ENCODE results near the gene WDHD1. TPM values are rescaled to one million over a fixed set of nuclear protein-coding genes. Genes with fewer than 3 reads are reported as not detected.
"Not testable (repeated sequence)": the region's sequence is repeated elsewhere in the genome, so short reads cannot be mapped to it uniquely, and the experiment has no call there.

The WDHD1 gene
- total RNA-seq, 6 donors from 2014 or later = 1.0 to 5.0 (median 2.6) TPM

GRCh38 chr14:55038708-55039107, 11.8 kb upstream of the WDHD1 start:
- Histone ChIP-seq H3K27me3 (no peaks in the 10 kb centered on the region), H3K9me3 (no peaks in the 10 kb centered on the region), H3K4me3 (no peak overlapping the region), H3K36me3 (peaks cover 8 to 34% (median 22%) of the 10 kb centered on the region in 4 donors), H3K27ac (no peak overlapping the region), H3K4me1 (no peaks in the 10 kb centered on the region)
- DNase-seq (no peak), ATAC-seq (ENCODE audit: low FRiP score in 2 of 2) (no peak)
- no peak for TF ChIP-seq POLR2AphosphoS5 (IDR thresholded peaks at IDR 0.05)

- DNase-seq; H3K4me1 ChIP-seq; ATAC-seq (ENCODE audit: low FRiP score in 2 of 2); H3K4me3 ChIP-seq; H3K27ac ChIP-seq; H3K27me3 ChIP-seq; H3K9me3 ChIP-seq: not testable (repeated sequence)
- peaks cover 8 to 27% (median 18%) of the 10 kb centered on the region in 4 donors for H3K36me3 ChIP-seq
Observed at GRCh38 chr14:55037995-55038394, 11.1 kb upstream of the WDHD1 start.

- H3K27me3 ChIP-seq = no peaks in the 10 kb centered on the region
- TF ChIP-seq POLR2A (IDR thresholded peaks at IDR 0.05) (no peak), EP300 (IDR thresholded peaks at IDR 0.05) (no peak), POLR2AphosphoS5 (IDR thresholded peaks at IDR 0.05) (no peak)
- TF ChIP-seq, protein P1, sequence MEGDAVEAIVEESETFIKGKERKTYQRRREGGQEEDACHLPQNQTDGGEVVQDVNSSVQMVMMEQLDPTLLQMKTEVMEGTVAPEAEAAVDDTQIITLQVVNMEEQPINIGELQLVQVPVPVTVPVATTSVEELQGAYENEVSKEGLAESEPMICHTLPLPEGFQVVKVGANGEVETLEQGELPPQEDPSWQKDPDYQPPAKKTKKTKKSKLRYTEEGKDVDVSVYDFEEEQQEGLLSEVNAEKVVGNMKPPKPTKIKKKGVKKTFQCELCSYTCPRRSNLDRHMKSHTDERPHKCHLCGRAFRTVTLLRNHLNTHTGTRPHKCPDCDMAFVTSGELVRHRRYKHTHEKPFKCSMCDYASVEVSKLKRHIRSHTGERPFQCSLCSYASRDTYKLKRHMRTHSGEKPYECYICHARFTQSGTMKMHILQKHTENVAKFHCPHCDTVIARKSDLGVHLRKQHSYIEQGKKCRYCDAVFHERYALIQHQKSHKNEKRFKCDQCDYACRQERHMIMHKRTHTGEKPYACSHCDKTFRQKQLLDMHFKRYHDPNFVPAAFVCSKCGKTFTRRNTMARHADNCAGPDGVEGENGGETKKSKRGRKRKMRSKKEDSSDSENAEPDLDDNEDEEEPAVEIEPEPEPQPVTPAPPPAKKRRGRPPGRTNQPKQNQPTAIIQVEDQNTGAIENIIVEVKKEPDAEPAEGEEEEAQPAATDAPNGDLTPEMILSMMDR (IDR thresholded peaks at IDR 0.05) = no peak
- peak overlapping the region in 1 of 4 donors; percentile 10 for H3K27ac ChIP-seq
- peaks cover 15 to 33% (median 17%) of the 10 kb centered on the region in 4 donors for H3K4me1 ChIP-seq
- 17 to 35% methylated on average over 2 of the region's 2 CpGs for WGBS, 2 donors
- H3K36me3 ChIP-seq = peaks cover 5 to 14% (median 9%) of the 10 kb centered on the region in 4 donors
- DNase-seq (no peak), ATAC-seq (ENCODE audit: low FRiP score in 2 of 2) (no peak)
- no peak overlapping the region for H3K4me3 ChIP-seq
- no peaks in the 10 kb centered on the region for H3K9me3 ChIP-seq
Observed at GRCh38 chr14:55031190-55031589, 4.3 kb upstream of the WDHD1 start.

DNA sequence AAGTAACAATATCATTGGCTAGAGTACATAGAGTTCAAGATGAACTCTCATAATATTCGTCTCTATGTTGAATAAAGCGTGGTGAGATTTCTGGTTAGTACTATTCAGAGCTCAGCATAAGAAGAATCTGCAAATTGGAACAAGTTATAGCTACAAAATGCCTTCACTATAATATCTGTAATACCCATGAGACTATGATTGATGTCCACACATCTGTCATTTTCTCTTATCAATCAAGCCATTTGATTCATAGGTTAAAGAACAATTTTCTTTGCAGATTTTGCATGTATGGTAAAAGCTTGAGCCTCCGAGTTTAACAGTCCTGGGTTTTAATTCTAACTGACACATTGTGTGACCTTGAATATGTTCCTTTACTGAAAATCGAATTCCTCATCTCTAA, 1.6 kb upstream of the WDHD1 start:
- Histone ChIP-seq H3K27ac (no peak overlapping the region), H3K27me3 (no peaks in the 10 kb centered on the region), H3K4me1 (peaks cover 17 to 41% (median 21%) of the 10 kb centered on the region in 4 donors), H3K36me3 (peaks cover 0 to 4% (median 0%) of the 10 kb centered on the region in 4 donors), H3K4me3 (peak overlapping the region in 2 of 4 donors; percentile 80 to 90), H3K9me3 (no peaks in the 10 kb centered on the region)
- 69 to 75% methylated on average over 4 of the region's 4 CpGs for WGBS, 2 donors
- TF ChIP-seq EP300 (IDR thresholded peaks at IDR 0.05) (no peak), POLR2A (IDR thresholded peaks at IDR 0.05) (no peak), POLR2AphosphoS5 (IDR thresholded peaks at IDR 0.05) (no peak)
- TF ChIP-seq, protein P1 (IDR thresholded peaks at IDR 0.05) = no peak
- DNase-seq (no peak), ATAC-seq (ENCODE audit: low FRiP score in 2 of 2) (no peak)

GRCh38 chr14:55028066-55028465, 1.2 kb upstream of the WDHD1 start:
- TF ChIP-seq EP300 (IDR thresholded peaks at IDR 0.05) (no peak), POLR2AphosphoS5 (IDR thresholded peaks at IDR 0.05) (no peak), POLR2A (IDR thresholded peaks at IDR 0.05) (no peak)
- TF ChIP-seq, protein P1 (IDR thresholded peaks at IDR 0.05) = no peak
- no peak for DNase-seq
- 6 to 8% methylated on average over 8 of the region's 8 CpGs for WGBS, 2 donors
- ATAC-seq (ENCODE audit: low FRiP score in 2 of 2) = no peak
- H3K36me3 ChIP-seq = peaks cover 0 to 4% (median 0%) of the 10 kb centered on the region in 4 donors
- peaks cover 17 to 41% (median 21%) of the 10 kb centered on the region in 4 donors for H3K4me1 ChIP-seq
- H3K27ac ChIP-seq = peak overlapping the region in 2 of 4 donors; percentile 89 to 90
- no peaks in the 10 kb centered on the region for H3K27me3 ChIP-seq
- no peaks in the 10 kb centered on the region for H3K9me3 ChIP-seq
- peak overlapping the region in 3 of 4 donors; percentile 80 to 90 (median 88) for H3K4me3 ChIP-seq

DNA sequence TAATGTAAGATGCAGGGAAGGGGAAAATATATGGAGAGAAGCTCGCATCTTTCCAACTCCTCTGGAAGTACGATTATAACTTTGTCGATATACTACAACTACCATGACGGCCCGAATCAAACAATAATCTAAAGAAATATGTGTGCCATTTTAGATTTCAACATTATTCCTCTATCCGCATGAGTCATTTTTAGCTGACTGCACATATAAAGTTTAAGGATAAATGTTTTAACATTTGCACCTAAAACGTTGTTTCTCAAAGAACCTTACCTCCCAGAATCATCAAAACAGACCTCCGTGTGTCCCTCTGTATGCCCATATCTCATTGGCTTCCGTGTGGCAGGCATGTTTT, 482 bp downstream of the WDHD1 start:
- Histone ChIP-seq H3K9me3 (no peaks in the 10 kb centered on the region), H3K27ac (peak overlapping the region; percentile 86 to 93 (median 90)), H3K27me3 (no peaks in the 10 kb centered on the region), H3K4me3 (peak overlapping the region; percentile 27 to 90 (median 84)), H3K4me1 (peaks cover 17 to 38% (median 21%) of the 10 kb centered on the region in 4 donors), H3K36me3 (no peaks in the 10 kb centered on the region)
- DNase-seq (no peak), ATAC-seq (ENCODE audit: low FRiP score in 2 of 2) (no peak)
- 2 to 3% methylated on average over 9 of the region's 9 CpGs for WGBS, 2 donors
- TF ChIP-seq, protein P1 (IDR thresholded peaks at IDR 0.05) = no peak
- TF ChIP-seq POLR2AphosphoS5 (IDR thresholded peaks at IDR 0.05) = no peak
- TF ChIP-seq EP300 (IDR thresholded peaks at IDR 0.05) = no peak

All from upper lobe of left lung (tissue), 6 donors.